ENCODE measurements around the gene EFNA4.
A peak's percentile ranks its signal among the peaks of the same experiment; 100 is the strongest.

Gene EFNA4

DNA sequence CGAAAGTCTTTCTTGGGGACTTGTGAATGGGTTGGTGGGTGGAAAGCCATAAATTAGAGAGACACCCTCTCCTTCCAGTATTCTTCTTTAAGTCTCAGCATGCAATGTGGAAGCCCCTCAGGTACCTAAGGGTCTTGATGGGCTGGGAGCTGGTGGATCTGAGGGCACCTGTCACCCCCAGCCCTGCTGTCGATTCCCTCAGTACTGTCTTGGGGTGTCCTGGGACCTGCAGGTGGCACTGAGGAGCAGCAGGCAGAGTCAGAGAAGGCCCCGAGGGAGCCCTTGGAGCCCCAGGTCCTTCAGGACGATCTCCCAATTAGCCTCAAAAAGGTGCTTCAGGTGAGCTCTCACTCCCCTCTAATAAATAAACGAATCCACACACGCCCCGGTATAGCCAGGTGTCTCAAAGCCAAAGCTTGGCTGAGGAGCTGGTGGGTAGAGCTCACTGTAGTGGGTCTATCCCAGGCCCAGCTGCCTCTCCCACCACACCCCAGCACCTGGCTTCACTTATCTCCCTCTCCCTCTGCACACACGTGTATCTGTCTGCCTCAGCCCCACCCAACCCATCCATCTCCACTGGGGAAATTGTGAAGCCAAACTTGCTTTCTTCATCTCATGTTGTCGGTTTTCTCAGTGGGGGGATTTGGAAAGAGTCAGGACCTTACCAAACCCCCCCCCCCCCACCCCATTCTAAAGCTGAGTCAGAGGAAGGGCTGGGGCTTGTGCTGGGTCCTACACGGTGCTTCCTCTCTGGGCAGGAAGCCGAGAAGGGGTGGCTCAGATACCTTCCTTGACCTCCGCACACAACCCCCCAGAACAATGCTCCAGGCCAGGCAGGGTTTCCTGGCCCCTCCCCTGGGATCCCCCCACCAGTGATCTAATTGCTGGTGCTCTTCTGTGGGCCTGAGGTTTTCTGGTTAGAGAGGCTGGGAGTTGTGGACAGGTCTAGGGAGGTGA is 10.8 kb upstream of the EFNA4 start:
- peak in 1 of 2 experiments; percentile 48 for DNase-seq

DNA sequence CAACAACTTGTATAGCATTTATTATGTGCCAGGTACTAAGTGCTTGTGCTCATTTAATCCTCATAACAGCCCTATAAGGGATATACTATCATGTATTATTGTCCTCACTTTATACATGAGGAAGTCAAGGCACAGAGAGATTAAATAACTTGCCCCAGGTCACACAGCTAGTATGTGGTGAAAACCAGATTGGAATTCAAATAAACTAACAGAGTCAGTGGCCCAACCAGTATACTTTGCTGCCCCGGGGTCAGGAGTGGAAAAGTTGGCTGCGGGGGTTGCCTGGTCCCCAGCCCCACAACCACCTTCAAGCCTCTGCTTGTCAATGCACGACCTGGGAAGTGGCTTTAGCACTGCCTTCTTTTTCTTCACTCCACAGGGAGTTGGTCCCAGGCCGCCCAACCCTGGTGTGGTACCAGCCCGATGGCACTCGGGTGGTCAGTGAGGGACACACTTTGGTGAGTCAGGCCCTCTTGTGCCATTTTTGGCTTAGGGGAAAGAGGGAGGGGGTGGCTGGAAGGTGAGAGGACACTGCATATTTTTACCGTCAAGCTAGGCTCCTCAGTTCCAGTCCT is 9.9 kb upstream of the EFNA4 start:
- no peak for DNase-seq

DNA sequence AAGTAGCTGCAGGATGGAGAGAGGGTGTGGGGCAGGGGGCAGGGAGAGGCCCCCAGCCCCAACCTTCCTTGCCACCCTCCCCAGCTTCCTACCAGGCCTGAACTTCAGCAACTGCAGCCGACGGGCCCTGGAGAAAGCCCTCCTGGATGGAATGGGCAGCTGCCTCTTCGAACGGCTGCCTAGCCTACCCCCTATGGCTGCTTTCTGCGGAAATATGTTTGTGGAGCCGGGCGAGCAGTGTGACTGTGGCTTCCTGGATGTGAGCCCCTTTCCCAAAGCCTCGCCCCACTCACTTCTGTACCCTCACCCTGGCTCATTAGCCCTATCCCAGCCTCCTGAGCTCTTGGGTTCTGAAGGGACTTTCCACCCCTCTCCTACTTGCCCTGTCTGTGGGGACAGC is 6.4 kb upstream of the EFNA4 start:
- no peak for DNase-seq

DNA sequence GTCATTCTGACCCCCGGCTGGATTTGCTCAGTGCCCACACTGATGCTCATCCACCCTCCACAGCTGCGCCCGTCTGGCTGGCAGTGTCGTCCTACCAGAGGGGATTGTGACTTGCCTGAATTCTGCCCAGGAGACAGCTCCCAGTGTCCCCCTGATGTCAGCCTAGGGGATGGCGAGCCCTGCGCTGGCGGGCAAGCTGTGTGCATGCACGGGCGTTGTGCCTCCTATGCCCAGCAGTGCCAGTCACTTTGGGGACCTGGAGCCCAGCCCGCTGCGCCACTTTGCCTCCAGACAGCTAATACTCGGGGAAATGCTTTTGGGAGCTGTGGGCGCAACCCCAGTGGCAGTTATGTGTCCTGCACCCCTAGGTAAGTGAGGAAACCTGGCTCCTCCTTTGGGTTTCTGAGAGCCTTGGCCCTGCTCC is 5.7 kb upstream of the EFNA4 start:
- no peak for DNase-seq

DNA sequence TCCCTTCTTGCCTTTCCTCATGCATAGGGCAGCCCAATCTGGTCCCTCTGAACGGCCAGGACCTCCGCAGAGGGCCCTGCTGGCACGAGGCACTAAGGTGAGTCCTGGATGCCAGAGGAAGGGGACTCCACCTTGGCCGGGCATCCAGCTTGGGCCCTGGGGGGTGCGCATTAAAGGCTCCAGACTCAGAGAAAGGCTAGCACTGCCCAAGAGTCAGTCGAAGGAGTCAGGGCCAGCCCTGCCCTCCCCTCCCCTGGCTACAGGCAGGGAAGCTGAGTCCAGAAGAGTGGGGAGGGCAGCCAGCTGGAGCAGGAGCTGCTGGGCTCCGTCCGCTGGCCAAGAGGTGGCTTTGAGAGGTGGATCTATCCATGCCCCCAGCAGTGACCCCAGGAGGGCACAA is 2.8 kb upstream of the EFNA4 start:
- no peak for DNase-seq

DNA sequence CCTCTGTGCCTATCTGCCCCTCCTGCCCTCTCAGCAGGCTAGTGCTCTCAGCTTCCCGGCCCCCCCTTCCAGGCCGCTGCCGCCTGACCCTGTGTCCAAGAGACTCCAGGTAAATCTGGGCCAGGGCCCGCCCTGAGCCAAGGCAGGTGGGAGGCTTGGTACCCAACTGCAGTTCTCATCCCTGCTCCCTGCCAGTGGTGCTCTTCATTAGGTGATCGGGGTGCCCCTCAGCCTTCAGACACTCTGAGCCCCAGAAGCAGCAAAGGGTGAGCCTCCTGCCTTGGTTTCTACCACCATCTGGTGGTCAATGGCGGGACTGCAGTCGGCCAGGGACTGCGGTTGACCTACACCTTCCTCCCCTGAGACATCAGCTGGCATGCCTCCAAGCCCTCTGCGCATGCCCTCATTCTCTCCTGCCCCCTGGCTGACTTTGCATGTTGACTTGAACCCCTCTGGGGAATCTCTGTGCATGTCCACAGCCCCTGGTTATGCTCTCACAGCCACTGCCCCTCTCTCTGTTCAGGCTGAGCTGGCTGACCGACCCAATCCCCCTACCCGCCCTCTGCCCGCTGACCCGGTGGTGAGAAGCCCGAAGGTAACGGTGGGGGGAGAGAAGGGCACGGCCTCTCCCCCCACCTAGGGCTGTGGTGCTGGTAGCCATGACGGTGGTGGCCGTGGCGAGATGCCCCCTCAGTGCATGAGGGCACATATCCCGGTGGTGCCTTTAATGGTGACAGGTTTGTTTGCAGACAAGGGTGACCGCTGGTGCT is 2.0 kb upstream of the EFNA4 start:
- peak; percentile 90 to 94 for DNase-seq

DNA sequence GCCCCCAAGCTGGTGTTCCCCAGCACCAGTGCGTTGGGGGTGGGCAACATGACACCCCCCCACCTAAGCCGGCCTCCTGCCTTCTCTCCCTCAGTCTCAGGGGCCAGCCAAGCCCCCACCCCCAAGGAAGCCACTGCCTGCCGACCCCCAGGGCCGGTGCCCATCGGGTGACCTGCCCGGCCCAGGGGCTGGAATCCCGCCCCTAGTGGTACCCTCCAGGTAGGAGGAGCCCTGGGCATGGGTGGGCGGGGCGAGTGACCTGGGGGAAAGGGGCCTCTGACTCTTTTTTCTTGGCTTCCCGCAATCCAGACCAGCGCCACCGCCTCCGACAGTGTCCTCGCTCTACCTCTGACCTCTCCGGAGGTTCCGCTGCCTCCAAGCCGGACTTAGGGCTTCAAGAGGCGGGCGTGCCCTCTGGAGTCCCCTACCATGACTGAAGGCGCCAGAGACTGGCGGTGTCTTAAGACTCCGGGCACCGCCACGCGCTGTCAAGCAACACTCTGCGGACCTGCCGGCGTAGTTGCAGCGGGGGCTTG is 1.3 kb upstream of the EFNA4 start:
- no peak for DNase-seq

DNA sequence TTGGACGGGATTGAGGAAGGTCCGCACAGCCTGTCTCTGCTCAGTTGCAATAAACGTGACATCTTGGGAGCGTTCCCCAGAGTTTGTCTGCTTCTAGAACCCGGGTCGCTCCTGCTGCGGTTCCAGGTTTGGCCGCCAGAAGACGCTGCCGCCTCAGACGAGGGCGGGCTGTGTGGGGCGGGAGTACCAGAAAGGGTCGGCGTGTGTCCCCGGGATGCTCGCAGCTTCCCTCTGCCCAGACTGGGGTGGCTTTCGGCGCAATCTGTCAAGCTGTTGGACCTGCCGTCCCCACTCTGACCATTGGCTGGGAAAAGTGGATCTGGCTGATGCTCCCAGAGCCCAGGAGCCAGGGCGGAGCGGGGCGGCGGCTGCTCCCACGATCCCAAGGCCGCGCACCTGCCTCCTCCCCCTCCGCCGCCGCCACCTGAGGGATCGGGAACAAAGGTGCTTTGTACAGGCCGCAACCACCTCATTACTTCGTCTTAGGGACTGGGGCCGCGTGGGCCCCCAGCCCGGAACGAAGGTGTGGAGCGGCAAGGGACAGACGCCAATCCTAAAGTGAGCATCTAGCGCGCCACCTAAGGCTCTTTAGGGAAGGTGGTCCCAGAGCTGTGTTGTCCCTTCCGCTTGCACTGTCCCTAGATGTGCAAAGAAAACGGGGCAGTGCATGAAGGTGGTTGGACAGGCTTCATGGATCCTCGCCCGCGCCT is 683 bp upstream of the EFNA4 start:
- no peak for DNase-seq

DNA sequence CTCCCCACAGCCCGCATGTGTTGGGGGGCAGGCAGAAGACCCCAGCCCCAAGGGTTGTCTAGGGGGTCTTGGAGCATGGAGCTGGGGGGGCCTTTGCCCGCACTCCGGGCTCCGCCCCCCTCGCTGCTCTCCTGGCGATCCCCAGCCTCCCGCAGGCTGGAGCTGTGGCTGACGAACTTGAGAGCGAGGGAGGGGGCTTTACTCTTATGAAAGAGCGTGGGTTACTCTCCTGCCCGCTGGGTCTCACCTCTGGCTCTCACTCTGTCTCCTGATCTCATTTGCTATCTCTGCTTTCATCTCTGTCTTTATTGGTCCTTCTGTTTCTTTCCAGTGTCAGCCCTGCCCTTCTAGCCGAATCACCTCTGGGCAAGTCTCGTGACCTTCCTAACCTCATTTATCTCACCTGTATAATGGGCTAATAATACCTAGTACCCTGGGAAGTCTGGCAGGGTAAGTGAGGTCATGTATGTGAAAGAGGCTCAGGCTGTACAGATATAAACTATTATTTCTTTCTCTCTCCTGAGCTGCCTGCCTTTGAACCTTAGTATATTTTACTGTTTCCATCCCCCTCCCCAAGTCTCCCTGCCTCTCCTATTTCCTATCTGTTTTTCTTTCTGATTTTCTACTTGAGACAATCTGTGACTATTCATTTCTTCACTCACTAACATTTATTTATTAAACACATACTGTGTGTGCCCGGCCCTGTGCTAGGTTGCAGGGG is 731 bp downstream of the EFNA4 start:
- peak; percentile 23 to 66 for DNase-seq

DNA sequence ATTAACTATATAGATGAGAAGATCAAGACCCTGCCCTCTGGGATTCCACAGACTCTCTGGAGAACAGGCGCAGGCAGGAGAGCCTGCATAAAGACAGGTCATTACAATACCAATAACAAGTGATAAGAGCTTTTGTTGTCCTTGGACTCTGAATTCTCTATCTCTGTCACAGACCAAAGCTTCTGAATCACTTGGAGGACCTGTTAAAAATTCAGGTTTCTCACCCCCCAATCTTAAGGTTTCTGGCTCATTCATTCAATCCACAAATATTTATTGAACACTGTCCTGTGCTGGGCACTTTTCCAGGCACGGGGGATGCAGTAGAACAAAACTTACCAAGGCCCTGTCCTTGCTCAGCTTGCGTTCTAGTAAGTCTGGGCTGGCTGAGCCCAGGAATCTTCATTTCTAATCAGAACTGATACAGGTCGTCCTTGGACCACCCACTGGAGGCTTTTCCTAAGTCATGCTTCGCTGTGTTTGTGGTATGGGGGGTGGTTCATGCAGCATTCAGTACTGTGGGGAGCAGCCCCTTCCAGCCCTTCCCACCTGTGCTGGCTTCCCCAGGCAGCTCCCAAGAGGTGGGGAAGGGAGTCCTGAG is 1.4 kb downstream of the EFNA4 start:
- no peak for DNase-seq

DNA sequence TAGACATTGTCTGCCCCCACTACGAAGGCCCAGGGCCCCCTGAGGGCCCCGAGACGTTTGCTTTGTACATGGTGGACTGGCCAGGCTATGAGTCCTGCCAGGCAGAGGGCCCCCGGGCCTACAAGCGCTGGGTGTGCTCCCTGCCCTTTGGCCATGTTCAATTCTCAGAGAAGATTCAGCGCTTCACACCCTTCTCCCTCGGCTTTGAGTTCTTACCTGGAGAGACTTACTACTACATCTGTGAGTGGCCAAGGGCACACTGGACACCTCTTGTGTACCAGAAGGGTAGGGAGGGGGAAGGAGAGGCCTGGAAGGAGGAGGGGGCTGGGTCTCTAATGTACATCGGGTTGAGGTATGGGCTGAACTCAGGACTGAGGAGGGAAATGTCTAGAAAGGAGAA is 3.2 kb downstream of the EFNA4 start:
- no peak for DNase-seq

DNA sequence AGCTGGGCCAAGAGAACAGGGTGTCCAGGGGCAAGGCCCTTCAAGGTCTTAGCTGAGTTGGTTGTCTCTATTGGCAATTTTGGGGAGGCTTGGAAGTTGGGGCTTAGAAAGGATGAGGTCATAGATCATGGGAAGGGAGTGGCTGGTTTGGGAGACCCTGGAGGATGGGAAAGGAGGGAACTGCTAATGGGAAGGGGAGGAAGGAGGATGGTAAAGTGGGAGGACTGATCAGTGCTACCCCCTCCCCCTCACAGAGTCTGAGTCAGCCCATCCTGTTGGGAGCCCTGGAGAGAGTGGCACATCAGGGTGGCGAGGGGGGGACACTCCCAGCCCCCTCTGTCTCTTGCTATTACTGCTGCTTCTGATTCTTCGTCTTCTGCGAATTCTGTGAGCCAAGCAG is 5.1 kb downstream of the EFNA4 start:
- no peak for DNase-seq

DNA sequence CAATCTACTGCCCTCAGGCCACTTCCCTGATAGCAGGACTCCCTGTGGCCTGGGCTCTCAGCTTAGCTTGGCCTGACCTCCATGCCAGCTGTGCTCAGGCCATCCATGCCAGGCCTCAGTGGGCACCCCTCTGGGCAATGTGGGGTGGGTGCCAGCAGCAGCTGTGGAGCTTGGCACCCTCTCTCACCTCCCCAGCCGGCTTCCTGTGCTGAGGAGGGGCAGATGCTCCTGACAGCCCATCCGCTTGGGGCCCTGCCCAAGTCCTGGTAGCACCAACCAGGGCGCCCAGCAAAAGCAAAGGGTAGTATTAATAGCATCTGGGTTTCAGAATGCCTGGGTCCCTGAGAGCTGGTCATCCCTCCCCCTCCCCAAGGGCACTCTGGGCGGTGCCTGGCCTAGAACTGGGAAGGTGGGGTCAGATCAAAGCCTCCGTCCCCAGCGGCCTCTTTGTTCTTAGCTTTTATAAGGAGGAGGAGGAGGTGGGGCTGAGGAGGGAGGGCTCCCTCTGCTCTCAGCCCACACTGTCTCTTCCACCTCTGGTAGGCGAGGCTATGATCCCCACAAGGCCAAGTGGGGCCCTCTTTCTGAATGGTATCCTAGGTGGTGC is 6.1 kb downstream of the EFNA4 start:
- peak in 1 of 2 experiments; percentile 53 for DNase-seq

DNA sequence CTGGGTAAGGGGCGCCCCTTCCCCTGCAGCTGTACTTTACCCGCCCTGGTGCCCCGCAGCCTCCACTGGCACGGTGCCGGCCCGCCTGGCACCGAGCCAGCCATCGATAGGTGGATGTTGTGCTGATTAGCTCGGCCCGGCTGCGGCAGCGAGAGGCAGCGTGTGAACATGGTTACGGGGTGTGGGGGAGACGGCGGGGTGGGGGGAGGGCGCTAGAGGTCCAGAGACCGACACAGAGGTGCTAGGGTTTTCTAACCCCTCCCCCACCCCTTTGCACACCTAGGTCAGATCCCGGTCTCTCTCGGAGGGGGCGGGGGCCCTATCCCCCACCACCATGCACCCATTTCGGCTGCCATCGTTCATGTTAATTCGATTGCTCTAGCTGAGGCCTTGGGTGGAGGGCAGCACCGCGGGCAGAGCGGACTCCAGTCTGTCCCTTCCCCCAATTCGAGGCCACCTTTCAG is 6.7 kb downstream of the EFNA4 start:
- DNase-seq: peak in 1 of 2 experiments; percentile 33

DNA sequence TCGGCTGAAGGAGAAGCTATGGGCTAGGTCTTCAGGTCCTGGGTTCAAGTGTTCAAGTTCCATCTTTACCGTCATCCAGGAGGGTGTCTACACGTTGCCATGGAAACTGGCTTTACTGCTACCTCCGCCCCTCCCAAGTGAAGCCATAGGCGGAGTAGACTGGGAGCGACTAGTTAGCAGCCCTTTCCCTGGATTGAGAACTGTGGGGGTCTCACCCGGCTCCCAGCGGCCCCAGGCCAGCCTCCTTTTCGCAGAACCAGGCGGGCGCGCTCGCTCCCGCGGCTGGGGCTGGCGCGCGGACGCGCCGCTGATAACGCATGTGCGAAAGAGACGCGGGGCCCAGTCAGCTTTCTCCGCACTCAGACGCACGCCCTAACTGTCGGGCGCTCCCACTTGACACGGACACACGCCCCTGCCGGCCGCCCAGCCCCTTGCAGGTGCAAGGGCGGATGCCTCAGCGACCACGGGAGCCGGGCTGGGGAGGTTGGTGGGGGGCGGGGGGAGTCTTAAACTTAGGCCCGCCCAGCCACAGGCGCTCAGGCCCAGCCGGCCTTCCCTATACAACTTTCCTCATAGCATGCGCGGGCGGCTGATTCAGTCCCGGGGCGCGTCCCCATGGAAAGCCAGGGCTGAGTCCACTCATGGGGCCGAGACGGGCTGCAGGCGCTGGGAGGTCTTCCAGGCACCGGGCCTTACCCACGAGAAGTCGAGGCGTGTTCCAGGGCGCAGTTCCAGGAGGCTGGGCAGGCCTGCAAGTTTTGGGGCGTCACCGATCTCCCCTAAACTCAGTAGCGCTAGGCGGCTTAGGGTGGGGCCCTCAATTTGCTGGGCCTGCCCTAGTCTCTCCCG is 7.4 kb downstream of the EFNA4 start:
- peak; percentile 94 to 97 for DNase-seq

DNA sequence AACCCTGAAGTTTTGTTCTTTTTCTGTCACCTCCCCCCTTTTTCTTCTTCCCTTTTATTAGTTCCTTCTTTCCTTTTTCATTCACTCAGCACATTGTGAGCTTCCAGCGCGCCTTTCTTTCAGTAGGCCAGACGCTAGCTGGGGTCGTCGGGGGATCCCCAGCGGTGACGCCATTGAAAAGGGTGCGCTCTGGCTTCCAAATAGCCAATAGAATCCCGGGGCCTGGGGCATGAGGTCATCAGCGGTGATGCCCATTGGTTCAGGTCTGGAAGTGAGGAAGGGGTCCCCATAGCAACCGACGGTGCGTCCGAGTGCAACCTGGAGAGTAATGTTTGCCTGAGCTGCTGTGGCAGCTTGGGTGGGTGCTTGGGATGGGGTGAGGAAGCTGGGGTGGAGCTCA is 8.2 kb downstream of the EFNA4 start:
- peak; percentile 31 to 48 for DNase-seq

DNA sequence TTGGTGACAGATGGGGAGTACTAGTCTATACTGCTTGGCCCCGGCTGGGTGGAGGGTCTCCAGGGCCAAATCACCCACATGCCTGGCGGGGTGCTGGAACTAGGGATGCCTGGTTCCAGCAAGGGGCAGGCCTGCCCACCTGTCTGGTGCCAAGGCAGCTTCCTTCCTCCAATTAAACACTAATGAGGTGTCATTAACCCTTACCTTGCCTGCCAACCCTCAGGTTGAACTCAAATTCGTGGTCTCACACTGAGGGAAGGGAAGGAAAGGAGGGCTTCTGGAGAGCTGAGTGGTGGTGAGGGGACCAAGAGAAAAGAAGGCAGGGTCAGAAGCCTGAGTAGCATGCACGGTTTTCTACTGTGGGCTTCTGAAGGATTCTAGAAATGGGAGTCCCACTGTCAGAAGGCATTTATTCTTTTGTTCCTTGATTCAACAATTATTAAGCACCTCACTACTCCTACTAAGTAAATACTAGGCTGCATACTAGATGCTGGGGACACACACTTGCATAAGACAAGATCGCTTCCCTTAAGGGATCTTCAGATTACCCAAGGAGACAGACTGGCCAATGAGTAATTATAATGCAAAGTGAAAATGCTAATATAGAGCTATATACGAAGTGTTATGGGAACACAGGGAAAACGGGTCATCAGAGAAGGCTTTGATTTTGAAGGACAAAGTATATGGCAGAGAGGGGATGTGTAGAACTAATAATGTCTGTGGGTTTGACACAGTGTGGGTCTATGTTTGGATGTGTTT is 9.2 kb downstream of the EFNA4 start:
- DNase-seq: no peak

DNA sequence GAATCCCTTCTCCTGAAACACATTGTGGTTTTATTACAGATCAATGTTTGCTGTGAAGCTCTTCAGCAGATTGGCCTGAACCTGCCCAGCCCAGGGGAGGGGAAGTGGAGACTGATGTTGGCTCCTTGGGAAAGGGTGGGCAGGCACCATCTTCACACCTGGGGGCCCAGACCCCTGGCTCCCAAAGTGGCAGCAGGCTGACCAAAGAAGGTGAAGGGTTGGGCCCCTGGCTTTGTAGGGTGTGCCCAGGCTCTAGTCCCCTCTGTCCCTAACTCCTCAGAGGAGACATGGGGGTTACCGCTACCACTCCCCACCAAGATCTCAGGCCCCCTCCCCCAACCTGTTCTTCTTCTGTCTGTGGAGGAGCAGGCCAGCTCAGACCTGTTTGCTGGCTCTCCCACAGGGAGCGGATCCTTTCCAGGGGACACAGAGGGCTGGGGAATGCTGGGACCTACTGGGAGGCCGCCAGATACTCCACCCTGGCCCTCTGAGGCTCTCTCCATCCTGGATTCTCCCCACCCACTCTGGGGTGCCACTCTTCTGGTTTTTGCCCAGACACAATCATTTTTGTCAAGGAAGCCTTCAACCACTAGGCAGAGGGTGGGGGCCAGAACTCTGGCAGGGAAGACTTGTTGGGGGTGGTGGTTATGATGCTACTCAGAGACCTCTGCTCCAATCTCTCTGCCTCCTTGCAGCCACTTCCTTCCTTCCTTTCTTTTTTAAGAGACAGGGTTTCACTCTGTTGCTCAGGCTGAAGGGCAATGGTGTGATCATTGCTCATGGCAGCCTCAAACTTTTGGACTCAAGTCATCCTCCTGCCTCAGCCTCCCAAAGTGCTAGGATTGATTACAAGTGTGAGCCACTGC is 10.1 kb downstream of the EFNA4 start:
- no peak for DNase-seq

Data from SHP77 (cell line).